Stomach (tissue), 4 donors: ENCODE data around the gene RAB31.

Source experiments
- EP300 ChIP-seq: sonication (generic); formaldehyde crosslinking; IDR thresholded peaks from one replicate; pipeline ENCODE4 v1.6.1; 2017; ENCODE audit warnings: antibody characterized with exemption
- TF ChIP-seq, protein P1 (sequence below), 7 experiments: fragments of 450-650 bp in 4 of 7; fragments of 200-600 bp in 3 of 7; sonication (generic) in 3 of 7; IDR thresholded peaks; one replicate each; pipeline ENCODE4 v1.5.1; 2016 to 2019; ENCODE audit warnings: antibody characterized with exemption in 7 of 7, control low read depth in 2 of 7, mild to moderate bottlenecking in 1 of 7

DNA sequence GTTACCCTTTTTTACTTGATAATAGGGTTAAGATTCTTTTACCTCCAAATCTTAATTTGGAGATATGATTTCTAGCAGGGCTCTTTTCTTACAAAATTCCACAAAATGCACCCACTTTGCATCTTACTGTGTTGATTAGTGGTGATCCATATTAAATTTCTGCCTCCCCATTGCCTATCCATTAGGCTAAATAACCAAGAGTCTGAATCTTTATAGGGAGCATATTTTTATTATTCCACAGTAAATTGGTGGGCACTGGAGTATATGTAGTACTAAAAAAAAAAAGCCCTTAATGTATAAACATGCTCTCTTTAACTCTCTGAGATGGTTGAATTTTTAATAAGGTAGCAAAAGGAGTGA, 169.5 kb downstream of the RAB31 start:
- TF ChIP-seq, protein P1, sequence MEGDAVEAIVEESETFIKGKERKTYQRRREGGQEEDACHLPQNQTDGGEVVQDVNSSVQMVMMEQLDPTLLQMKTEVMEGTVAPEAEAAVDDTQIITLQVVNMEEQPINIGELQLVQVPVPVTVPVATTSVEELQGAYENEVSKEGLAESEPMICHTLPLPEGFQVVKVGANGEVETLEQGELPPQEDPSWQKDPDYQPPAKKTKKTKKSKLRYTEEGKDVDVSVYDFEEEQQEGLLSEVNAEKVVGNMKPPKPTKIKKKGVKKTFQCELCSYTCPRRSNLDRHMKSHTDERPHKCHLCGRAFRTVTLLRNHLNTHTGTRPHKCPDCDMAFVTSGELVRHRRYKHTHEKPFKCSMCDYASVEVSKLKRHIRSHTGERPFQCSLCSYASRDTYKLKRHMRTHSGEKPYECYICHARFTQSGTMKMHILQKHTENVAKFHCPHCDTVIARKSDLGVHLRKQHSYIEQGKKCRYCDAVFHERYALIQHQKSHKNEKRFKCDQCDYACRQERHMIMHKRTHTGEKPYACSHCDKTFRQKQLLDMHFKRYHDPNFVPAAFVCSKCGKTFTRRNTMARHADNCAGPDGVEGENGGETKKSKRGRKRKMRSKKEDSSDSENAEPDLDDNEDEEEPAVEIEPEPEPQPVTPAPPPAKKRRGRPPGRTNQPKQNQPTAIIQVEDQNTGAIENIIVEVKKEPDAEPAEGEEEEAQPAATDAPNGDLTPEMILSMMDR (IDR thresholded peaks at IDR 0.05): no peak
- no peak for TF ChIP-seq EP300
